Lower leg skin (tissue), 4 donors: ENCODE measurements around the gene AMER2. TPM values are rescaled to one million over a fixed set of nuclear protein-coding genes. Genes with fewer than 3 reads are reported as not detected.

Experiments
- DNase-seq, 2 donors: peaks; one replicate each; pipeline ENCODE4 v3.0.0-alpha.2; 2019; ENCODE audit warnings: low spot score in 2 of 2
- H3K4me3 ChIP-seq: fragments of 200-600 bp; sonication (generic); 2 replicates; pipeline ENCODE4 v1.5.1; 2017; ENCODE audit warnings: mild to moderate bottlenecking, low read depth; ENCODE audit not compliant: poor library complexity, severe bottlenecking
- POLR2A ChIP-seq, 2 donors: fragments of 450-650 bp; IDR thresholded peaks; one replicate each; pipeline ENCODE4 v1.6.1; 2016 to 2017; ENCODE audit warnings: antibody characterized with exemption in 2 of 2, mild to moderate bottlenecking in 1 of 2, moderate library complexity in 1 of 2
- WGBS, 2 donors: methylation state at CpG; one replicate each; pipeline ENCODE4 v1.1.5; 2018; 5-methylcytosine and 5-hydroxymethylcytosine counted together
- intact Hi-C: fragments of 100-400 bp; cut with DNase I; formaldehyde crosslinking; loops from one replicate; pipeline ENCODE4 v1.15.0; 2023; ENCODE audit warnings: low total_unique reads
- total RNA-seq, 4 donors: library from RNA; depleted of rRNA; stranded (reverse); fragments of >200 nt; gene quantifications; one replicate each; pipeline ENCODE4 v1.1.0, GENCODE V29; 2016
- TF ChIP-seq, protein P1 (sequence below), 3 donors: fragments of 450-650 bp; IDR thresholded peaks; one replicate each; pipeline ENCODE4 v1.5.1; 2016; ENCODE audit warnings: antibody characterized with exemption in 3 of 3, mild to moderate bottlenecking in 3 of 3, moderate library complexity in 2 of 3

Gene AMER2
- total RNA-seq, 4 donors from 2014 or later = 0.08 to 0.20 (median 0.13) TPM; not detected in 1

DNA sequence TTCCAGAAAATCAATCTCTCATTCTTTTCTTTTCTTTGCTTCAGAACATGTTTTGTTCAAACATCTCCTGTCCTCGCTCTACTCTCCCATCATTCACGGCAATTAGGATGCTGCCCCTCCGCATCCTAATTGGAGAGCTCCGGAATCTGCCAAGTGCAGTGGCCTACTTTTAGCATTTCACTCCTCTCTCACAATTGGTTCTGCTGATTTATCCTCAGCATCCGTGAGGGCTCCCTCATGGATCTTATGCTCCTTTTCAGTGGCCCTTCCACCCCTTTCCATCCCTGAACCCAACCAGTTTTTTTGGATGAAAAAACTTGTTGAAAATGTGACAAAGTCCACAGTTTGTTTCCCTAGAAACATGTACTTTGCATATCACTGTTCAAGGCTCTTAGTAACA lies 22.4 kb downstream of the AMER2 start:
- intact Hi-C loops = no loop called here
- no peak for DNase-seq
- TF ChIP-seq, protein P1, sequence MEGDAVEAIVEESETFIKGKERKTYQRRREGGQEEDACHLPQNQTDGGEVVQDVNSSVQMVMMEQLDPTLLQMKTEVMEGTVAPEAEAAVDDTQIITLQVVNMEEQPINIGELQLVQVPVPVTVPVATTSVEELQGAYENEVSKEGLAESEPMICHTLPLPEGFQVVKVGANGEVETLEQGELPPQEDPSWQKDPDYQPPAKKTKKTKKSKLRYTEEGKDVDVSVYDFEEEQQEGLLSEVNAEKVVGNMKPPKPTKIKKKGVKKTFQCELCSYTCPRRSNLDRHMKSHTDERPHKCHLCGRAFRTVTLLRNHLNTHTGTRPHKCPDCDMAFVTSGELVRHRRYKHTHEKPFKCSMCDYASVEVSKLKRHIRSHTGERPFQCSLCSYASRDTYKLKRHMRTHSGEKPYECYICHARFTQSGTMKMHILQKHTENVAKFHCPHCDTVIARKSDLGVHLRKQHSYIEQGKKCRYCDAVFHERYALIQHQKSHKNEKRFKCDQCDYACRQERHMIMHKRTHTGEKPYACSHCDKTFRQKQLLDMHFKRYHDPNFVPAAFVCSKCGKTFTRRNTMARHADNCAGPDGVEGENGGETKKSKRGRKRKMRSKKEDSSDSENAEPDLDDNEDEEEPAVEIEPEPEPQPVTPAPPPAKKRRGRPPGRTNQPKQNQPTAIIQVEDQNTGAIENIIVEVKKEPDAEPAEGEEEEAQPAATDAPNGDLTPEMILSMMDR (IDR thresholded peaks at IDR 0.05) = no peak
- no peak for TF ChIP-seq POLR2A (IDR thresholded peaks at IDR 0.05)
- 84 to 92% methylated on average over 5 of the region's 5 CpGs for WGBS, 2 donors
- no peak overlapping the region for H3K4me3 ChIP-seq

DNA sequence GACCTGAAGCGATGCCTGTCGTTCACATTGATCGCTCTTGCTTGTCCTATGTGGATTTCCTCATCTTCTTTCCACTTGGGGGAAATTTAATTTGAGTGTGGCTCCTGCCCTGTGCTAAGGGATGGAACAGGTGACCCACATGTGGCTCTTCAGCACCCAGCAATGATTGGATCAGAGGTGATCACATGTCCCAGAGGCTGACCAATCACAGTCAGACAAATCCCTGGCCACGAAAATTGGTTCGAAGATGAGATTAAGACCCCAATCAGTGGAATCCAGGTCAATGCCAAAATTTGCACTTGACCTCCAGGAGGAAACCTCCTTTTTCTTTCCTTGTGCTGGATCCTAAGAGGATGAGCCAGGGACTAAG lies 23.7 kb downstream of the AMER2 start:
- no peak overlapping the region for H3K4me3 ChIP-seq
- WGBS, 2 donors = 91% methylated on average over 5 of the region's 5 CpGs
- DNase-seq = no peak
- intact Hi-C loops = no loop called here
- TF ChIP-seq, protein P1 (IDR thresholded peaks at IDR 0.05) = no peak

DNA sequence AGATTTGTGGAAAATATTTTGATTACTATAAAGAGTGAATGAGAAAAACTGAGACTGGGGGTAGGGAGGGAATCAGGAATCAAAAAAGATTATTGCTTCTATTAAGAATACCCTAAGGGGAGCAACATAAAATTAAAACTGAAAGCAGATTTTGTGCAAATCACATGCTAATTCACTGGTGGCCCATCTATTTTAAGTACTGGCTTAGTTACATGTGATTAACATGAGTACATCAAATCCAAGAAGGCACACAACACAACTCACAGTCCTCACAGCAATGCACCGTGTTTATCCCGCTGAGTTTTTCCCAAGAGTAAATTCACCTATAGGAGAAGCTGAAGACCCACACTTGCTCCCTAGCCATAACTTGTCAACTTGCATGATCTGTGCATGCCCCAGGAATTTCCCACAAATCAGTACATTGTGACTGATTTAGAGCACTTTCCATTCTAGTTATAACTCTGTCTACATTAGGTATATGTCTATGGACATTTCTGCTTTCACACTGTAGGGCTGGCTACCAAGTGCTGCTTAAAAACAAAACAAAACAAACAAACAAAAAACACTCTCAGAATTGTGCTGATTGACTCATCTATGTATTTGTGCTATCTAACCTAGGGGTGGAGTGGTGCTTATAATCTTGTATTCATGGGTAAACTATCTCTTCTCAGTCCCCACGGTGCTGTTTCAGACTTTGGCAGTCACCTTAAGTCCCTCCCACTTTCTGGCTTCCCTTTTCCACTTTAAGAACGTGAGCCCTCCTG lies 24.3 kb downstream of the AMER2 start:
- intact Hi-C loops = no loop called here
- DNase-seq = no peak
- WGBS, 2 donors = 73 to 76% methylated on average over 4 of the region's 4 CpGs
- no peak for TF ChIP-seq POLR2A (IDR thresholded peaks at IDR 0.05)
- TF ChIP-seq, protein P1 (IDR thresholded peaks at IDR 0.05) = no peak
- H3K4me3 ChIP-seq = no peak overlapping the region

DNA sequence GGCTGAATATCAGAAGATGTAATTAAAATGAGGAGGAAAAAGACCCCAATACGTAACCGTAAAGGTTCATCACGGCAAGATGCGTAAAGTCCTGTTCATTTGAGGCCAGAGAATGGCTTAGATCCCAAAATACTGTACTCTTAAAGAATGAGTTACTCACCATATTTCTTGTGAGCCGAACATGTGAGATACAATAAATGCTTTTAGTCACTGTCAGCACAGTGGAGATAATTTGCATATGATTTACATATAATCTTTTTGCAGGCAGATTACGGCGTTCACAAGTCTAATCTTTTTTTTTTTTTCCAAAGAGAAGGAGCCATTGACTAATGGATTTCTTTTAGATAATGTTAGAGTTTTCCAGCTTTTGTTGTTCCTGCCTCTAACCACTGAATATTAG lies 28.4 kb downstream of the AMER2 start:
- TF ChIP-seq POLR2A (IDR thresholded peaks at IDR 0.05) = no peak
- TF ChIP-seq, protein P1 (IDR thresholded peaks at IDR 0.05) = no peak
- intact Hi-C loops = no loop called here
- WGBS, 2 donors = 67% methylated on average over 7 of the region's 7 CpGs
- no peak for DNase-seq
- no peak overlapping the region for H3K4me3 ChIP-seq

DNA sequence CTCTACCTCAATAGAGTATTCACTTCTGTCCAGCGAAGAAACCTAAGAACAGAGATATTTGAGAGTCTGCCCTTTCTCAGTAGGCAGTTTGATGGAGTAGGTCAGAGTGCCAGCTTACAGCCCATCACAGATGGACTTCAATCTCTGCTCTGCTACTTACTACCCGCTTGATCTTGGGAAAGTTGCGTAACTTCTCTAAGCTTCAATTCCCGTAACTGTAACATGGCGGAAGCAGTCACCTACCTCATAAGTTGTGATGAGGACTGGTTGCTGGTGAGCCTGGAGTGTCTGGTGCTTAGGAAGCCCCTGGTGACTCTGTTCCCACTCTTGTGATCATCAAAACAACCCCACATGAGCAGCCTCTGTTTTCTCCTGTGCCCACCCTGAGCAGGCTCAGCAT lies 31.0 kb downstream of the AMER2 start:
- TF ChIP-seq POLR2A (IDR thresholded peaks at IDR 0.05) = no peak
- TF ChIP-seq, protein P1 (IDR thresholded peaks at IDR 0.05) = no peak
- WGBS, 2 donors = 75 to 76% methylated on average over 5 of the region's 5 CpGs
- no peak overlapping the region for H3K4me3 ChIP-seq
- no peak for DNase-seq
- intact Hi-C loops = no loop called here

DNA sequence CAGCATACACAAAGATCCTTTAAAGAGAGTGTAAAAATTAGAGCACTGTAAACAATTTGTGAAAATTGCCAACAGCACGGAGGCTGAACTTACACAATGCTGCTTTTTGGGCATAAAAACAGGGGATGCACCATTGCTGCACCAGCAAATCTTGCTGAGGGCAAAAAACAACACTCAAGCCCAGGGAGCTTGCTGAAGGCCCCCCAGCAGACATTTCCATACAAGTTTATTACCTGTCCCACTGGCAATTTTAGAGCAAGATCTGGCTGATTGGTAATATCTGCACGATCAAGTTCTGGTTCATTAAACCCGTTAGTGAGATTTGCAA lies 34.3 kb downstream of the AMER2 start:
- no peak for TF ChIP-seq POLR2A (IDR thresholded peaks at IDR 0.05)
- TF ChIP-seq, protein P1 (IDR thresholded peaks at IDR 0.05) = no peak
- intact Hi-C loops = no loop called here
- WGBS, 2 donors = 53 to 57% methylated on average over 3 of the region's 3 CpGs
- H3K4me3 ChIP-seq = no peak overlapping the region
- DNase-seq = no peak
